Stimulated activated CD4-positive, alpha-beta T cell treated with anti-CD3 and anti-CD28 coated beads, TNF-alpha, amount 100 ng/mL, for 48 hours (primary cell): ENCODE data around the gene GPRASP2.
"Not testable (repeated sequence)": the region's sequence is repeated elsewhere in the genome, so short reads cannot be mapped to it uniquely, and the experiment has no call there.

Experiments used
- DNase-seq, 3 donors: peaks; one replicate each; pipeline ENCODE4 v3.0.0-alpha.2; 2020; ENCODE audit warnings: low read depth in 3 of 3

GPRASP2 gene

GRCh38 chrX:102712216-102712966 lies at the start of gene GPRASP2:
TSS of gene GPRASP2 (plus strand) at chrX:102712448. CDS start at chrX:102714870, 2,422 bp downstream.
- no peak for DNase-seq

- not testable (repeated sequence) for DNase-seq
Observed at GRCh38 chrX:102663820-102664219, 48.4 kb upstream of the GPRASP2 start.

GRCh38 chrX:102667034-102667433 lies 45.2 kb upstream of the GPRASP2 start:
- not testable (repeated sequence) for DNase-seq

GRCh38 chrX:102669526-102669925 lies 42.7 kb upstream of the GPRASP2 start:
- no peak for DNase-seq

GRCh38 chrX:102672856-102673255 lies 39.4 kb upstream of the GPRASP2 start:
- no peak for DNase-seq

- not testable (repeated sequence) for DNase-seq
Observed at GRCh38 chrX:102677479-102677878, 34.8 kb upstream of the GPRASP2 start.

GRCh38 chrX:102684772-102685520 lies 27.3 kb upstream of the GPRASP2 start:
- DNase-seq = no peak

- no peak for DNase-seq
Observed at GRCh38 chrX:102694749-102695148, 17.5 kb upstream of the GPRASP2 start.

GRCh38 chrX:102696306-102696705 lies 15.9 kb upstream of the GPRASP2 start:
- DNase-seq = no peak

GRCh38 chrX:102697494-102697893 lies 14.8 kb upstream of the GPRASP2 start:
- no peak for DNase-seq

GRCh38 chrX:102708900-102709299 lies 3.3 kb upstream of the GPRASP2 start:
- no peak for DNase-seq

GRCh38 chrX:102711872-102712215 lies 404 bp upstream of the GPRASP2 start:
- no peak for DNase-seq

- no peak for DNase-seq
Observed at GRCh38 chrX:102712981-102713625, 855 bp downstream of the GPRASP2 start.

- no peak for DNase-seq
Observed at GRCh38 chrX:102714994-102715393, 2.7 kb downstream of the GPRASP2 start.

- DNase-seq = no peak
Observed at GRCh38 chrX:102715967-102716366, 3.7 kb downstream of the GPRASP2 start.

GRCh38 chrX:102720237-102721168 lies 8.3 kb downstream of the GPRASP2 start, which contains the start of gene GPRASP3:
TSS of gene GPRASP3 (plus strand) at chrX:102720743. CDS start at chrX:102748996, 28,253 bp downstream.
- DNase-seq = peak; percentile 27 to 66 (median 54)

- not testable (repeated sequence) for DNase-seq
Observed at GRCh38 chrX:102721169-102721506, 8.9 kb downstream of the GPRASP2 start.

- no peak for DNase-seq
Observed at GRCh38 chrX:102723456-102723855, 11.2 kb downstream of the GPRASP2 start.

- no peak for DNase-seq
Observed at GRCh38 chrX:102727761-102728160, 15.5 kb downstream of the GPRASP2 start.

- no peak for DNase-seq
Observed at GRCh38 chrX:102728646-102729045, 16.4 kb downstream of the GPRASP2 start.

- DNase-seq = no peak
Observed at GRCh38 chrX:102739657-102740056, 27.4 kb downstream of the GPRASP2 start.

- DNase-seq = no peak
Observed at GRCh38 chrX:102744307-102744706, 32.1 kb downstream of the GPRASP2 start.
